ENCODE data around the gene PAQR3.

- TF ChIP-seq, protein P1, sequence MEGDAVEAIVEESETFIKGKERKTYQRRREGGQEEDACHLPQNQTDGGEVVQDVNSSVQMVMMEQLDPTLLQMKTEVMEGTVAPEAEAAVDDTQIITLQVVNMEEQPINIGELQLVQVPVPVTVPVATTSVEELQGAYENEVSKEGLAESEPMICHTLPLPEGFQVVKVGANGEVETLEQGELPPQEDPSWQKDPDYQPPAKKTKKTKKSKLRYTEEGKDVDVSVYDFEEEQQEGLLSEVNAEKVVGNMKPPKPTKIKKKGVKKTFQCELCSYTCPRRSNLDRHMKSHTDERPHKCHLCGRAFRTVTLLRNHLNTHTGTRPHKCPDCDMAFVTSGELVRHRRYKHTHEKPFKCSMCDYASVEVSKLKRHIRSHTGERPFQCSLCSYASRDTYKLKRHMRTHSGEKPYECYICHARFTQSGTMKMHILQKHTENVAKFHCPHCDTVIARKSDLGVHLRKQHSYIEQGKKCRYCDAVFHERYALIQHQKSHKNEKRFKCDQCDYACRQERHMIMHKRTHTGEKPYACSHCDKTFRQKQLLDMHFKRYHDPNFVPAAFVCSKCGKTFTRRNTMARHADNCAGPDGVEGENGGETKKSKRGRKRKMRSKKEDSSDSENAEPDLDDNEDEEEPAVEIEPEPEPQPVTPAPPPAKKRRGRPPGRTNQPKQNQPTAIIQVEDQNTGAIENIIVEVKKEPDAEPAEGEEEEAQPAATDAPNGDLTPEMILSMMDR (conservative IDR thresholded peaks at IDR 0.05; ENCODE audit: low read depth, low read length): no peak
- no peak for TF ChIP-seq EZH2 (IDR thresholded peaks at IDR 0.05; ENCODE audit: borderline replicate concordance, low read depth, low read length, poor library complexity, severe bottlenecking)
Observed at GRCh38 chr4:78949735-78950134, 10.5 kb upstream of the PAQR3 start.

Measured in A673 (cell line).